Neuronal stem cell (in vitro differentiated cells): Measurements from ENCODE around the gene KIAA0408.

ENCODE experiments used
- DNase-seq: peaks from one replicate; pipeline ENCODE4 v3.0.0-alpha.2; 2013; ENCODE audit warnings: low spot score
- H2AFZ ChIP-seq: one replicate; pipeline ENCODE4 v1.6.1; 2013; ENCODE audit warnings: mild to moderate bottlenecking, low read length, inconsistent platforms
- H2AK5ac ChIP-seq: 2 replicates; pipeline ENCODE4 v1.6.1; 2013; ENCODE audit warnings: low read depth, mild to moderate bottlenecking, inconsistent platforms, low read length, moderate library complexity, mixed read lengths
- H2BK120ac ChIP-seq: 2 replicates; pipeline ENCODE4 v1.6.1; 2013; ENCODE audit warnings: low read depth, mild to moderate bottlenecking, inconsistent platforms, low read length, moderate library complexity, mixed read lengths
- H2BK12ac ChIP-seq: one replicate; pipeline ENCODE4 v1.6.1; 2013; ENCODE audit warnings: low read length, inconsistent platforms
- H2BK15ac ChIP-seq: 2 replicates; pipeline ENCODE4 v1.6.1; 2013; ENCODE audit warnings: mild to moderate bottlenecking, low read length, inconsistent platforms, mixed read lengths
- H2BK5ac ChIP-seq: one replicate; pipeline ENCODE4 v1.6.1; 2013; ENCODE audit warnings: inconsistent platforms, mild to moderate bottlenecking, low read length, moderate library complexity
- H3K14ac ChIP-seq: one replicate; pipeline ENCODE4 v1.6.1; 2013; ENCODE audit warnings: low read length, inconsistent platforms
- H3K18ac ChIP-seq: 2 replicates; pipeline ENCODE4 v1.6.1; 2013; ENCODE audit warnings: low read length, inconsistent platforms
- H3K23ac ChIP-seq: 2 replicates; pipeline ENCODE4 v1.6.1; 2013; ENCODE audit warnings: low read depth, mild to moderate bottlenecking, mixed read lengths, low read length, inconsistent platforms; ENCODE audit not compliant: poor library complexity
- H3K27ac ChIP-seq: replicated peaks from 3 replicates; pipeline ENCODE4 v1.5.1; 2013; ENCODE audit warnings: low read length, inconsistent platforms
- H3K27me3 ChIP-seq, 3 experiments: 2 replicates each; pipeline ENCODE4 v1.6.1; 2013; ENCODE audit warnings: low read length in 3 of 3, mild to moderate bottlenecking in 2 of 3, inconsistent platforms in 1 of 3, low read depth in 1 of 3, mixed read lengths in 1 of 3, moderate library complexity in 1 of 3; ENCODE audit not compliant: control insufficient read depth in 3 of 3, insufficient read depth in 3 of 3
- H3K36me3 ChIP-seq, 2 donors: replicated peaks in 1 of 2; 2 replicates each; pipeline ENCODE4 v1.6.1; 2013; ENCODE audit warnings: low read length in 2 of 2; ENCODE audit not compliant: control insufficient read depth in 2 of 2, insufficient read depth in 2 of 2
- H3K4ac ChIP-seq: 2 replicates; pipeline ENCODE4 v1.6.1; 2013; ENCODE audit warnings: inconsistent platforms, mild to moderate bottlenecking, low read length, moderate library complexity
- H3K4me1 ChIP-seq, 2 donors: 1 replicate in 1 of 2; 2 replicates in 1 of 2; pipeline ENCODE4 v1.6.1; 2013; ENCODE audit warnings: low read length in 2 of 2, low read depth in 1 of 2; ENCODE audit not compliant: control insufficient read depth in 2 of 2, insufficient read depth in 1 of 2
- H3K4me2 ChIP-seq: one replicate; pipeline ENCODE4 v1.6.1; 2013; ENCODE audit warnings: mild to moderate bottlenecking, low read length, inconsistent platforms; ENCODE audit not compliant: insufficient read depth, poor library complexity, severe bottlenecking
- H3K4me3 ChIP-seq, 2 donors: 2 replicates each; pipeline ENCODE4 v1.5.1; 2013; ENCODE audit warnings: low read length in 2 of 2, mild to moderate bottlenecking in 2 of 2, inconsistent platforms in 1 of 2, moderate library complexity in 1 of 2
- H3K79me1 ChIP-seq: one replicate; pipeline ENCODE4 v1.6.1; 2013; ENCODE audit warnings: low read depth, mild to moderate bottlenecking, inconsistent platforms, low read length, moderate library complexity
- H3K9ac ChIP-seq: one replicate; pipeline ENCODE4 v1.6.1; 2013; ENCODE audit warnings: mild to moderate bottlenecking, low read depth, low read length, inconsistent platforms; ENCODE audit not compliant: poor library complexity
- H3K9me3 ChIP-seq, 2 donors: replicated peaks in 1 of 2; 2 replicates each; pipeline versions ENCODE3 to v1.6.1; 2013; ENCODE audit warnings: low read length in 2 of 2, mild to moderate bottlenecking in 2 of 2, inconsistent platforms in 1 of 2, low read depth in 1 of 2, mixed read lengths in 1 of 2, moderate library complexity in 1 of 2; ENCODE audit not compliant: control insufficient read depth in 2 of 2, insufficient read depth in 1 of 2
- H4K8ac ChIP-seq: one replicate; pipeline ENCODE4 v1.6.1; 2013; ENCODE audit warnings: low read depth, mild to moderate bottlenecking, inconsistent platforms, low read length, moderate library complexity
- H4K91ac ChIP-seq: one replicate; pipeline ENCODE4 v1.6.1; 2013; ENCODE audit warnings: low read length, low read depth, mild to moderate bottlenecking, inconsistent platforms; ENCODE audit not compliant: poor library complexity
- WGBS, 2 donors: extraction: QIAGEN DNeasy Blood & Tissue Kit; methylation state at CpG; one replicate each; pipeline ENCODE4 v1.1.7; 2013; ENCODE audit warnings: missing lambda C conversion rate in 2 of 2, mixed read lengths in 1 of 2; ENCODE audit not compliant: insufficient read length in 2 of 2, insufficient replicate concordance in 1 of 2; ENCODE audit errors: extremely low coverage in 2 of 2; 5-methylcytosine and 5-hydroxymethylcytosine counted together

KIAA0408 gene

GRCh38 chr6:127446356-127446755 lies 12.8 kb downstream of the KIAA0408 start:
- Histone ChIP-seq H3K4me1 (no peaks in the 10 kb centered on the region), H2BK120ac (no peak overlapping the region), H3K27ac (no peak overlapping the region), H3K79me1 (no peaks in the 10 kb centered on the region), H3K4ac (no peak overlapping the region), H3K14ac (no peak overlapping the region), H2AK5ac (no peak overlapping the region), H3K27me3 (no peaks in the 10 kb centered on the region), H3K9me3 (no peaks in the 10 kb centered on the region), H3K4me3 (no peak overlapping the region), H3K9ac (no peak overlapping the region), H2BK15ac (no peak overlapping the region), H2BK5ac (no peak overlapping the region), H2BK12ac (no peak overlapping the region), H3K23ac (no peak overlapping the region), H3K4me2 (no peak overlapping the region), H3K18ac (no peak overlapping the region), H2AFZ (no peak overlapping the region), H4K91ac (no peak overlapping the region), H3K36me3 (peaks cover 13 to 100% of the 10 kb centered on the region in 2 donors), H4K8ac (no peak overlapping the region)
- DNase-seq, result no peak
- no CpG with 5 or more reads among the region's 7 CpGs for WGBS, 2 donors

GRCh38 chr6:127441881-127442280 lies 17.3 kb downstream of the KIAA0408 start:
- no peak overlapping the region for H3K27ac ChIP-seq
- no peak overlapping the region for H3K14ac ChIP-seq
- peaks cover 0 to 4% of the 10 kb centered on the region in 2 donors for H3K9me3 ChIP-seq
- no peak overlapping the region for H2AK5ac ChIP-seq
- H3K36me3 ChIP-seq, result peaks cover 8 to 84% of the 10 kb centered on the region in 2 donors
- no CpG with 5 or more reads among the region's 1 CpG for WGBS, 2 donors
- peaks cover 0 to under 1% of the 10 kb centered on the region in 2 donors for H3K4me1 ChIP-seq
- no peak overlapping the region for H2BK120ac ChIP-seq
- no peak for DNase-seq
- H3K18ac ChIP-seq, result no peak overlapping the region
- no peak overlapping the region for H2BK5ac ChIP-seq
- no peak overlapping the region for H3K4ac ChIP-seq
- no peaks in the 10 kb centered on the region for H3K27me3 ChIP-seq
- H3K4me3 ChIP-seq, result no peak overlapping the region
- H3K4me2 ChIP-seq, result no peak overlapping the region
- no peak overlapping the region for H2BK12ac ChIP-seq
- H3K79me1 ChIP-seq, result no peaks in the 10 kb centered on the region
- no peak overlapping the region for H3K23ac ChIP-seq
- no peak overlapping the region for H2AFZ ChIP-seq
- H2BK15ac ChIP-seq, result no peak overlapping the region
- no peak overlapping the region for H4K8ac ChIP-seq
- no peak overlapping the region for H3K9ac ChIP-seq
- no peak overlapping the region for H4K91ac ChIP-seq

- H3K9ac ChIP-seq, result no peak overlapping the region
- no peak overlapping the region for H2BK15ac ChIP-seq
- no peak overlapping the region for H2BK5ac ChIP-seq
- H2BK12ac ChIP-seq, result no peak overlapping the region
- no peak overlapping the region for H3K4ac ChIP-seq
- no peak for DNase-seq
- no peak overlapping the region for H3K23ac ChIP-seq
- peaks cover 0 to 5% of the 10 kb centered on the region in 2 donors for H3K4me1 ChIP-seq
- H3K4me3 ChIP-seq, result no peak overlapping the region
- WGBS, 2 donors, result no CpG with 5 or more reads among the region's 2 CpGs
- H4K91ac ChIP-seq, result no peak overlapping the region
- no peak overlapping the region for H3K27ac ChIP-seq
- no peak overlapping the region for H3K18ac ChIP-seq
- no peak overlapping the region for H2BK120ac ChIP-seq
- no peak overlapping the region for H3K4me2 ChIP-seq
- H2AK5ac ChIP-seq, result no peak overlapping the region
- no peaks in the 10 kb centered on the region for H3K79me1 ChIP-seq
- no peak overlapping the region for H4K8ac ChIP-seq
- peaks cover 3 to 62% of the 10 kb centered on the region in 2 donors for H3K36me3 ChIP-seq
- H3K27me3 ChIP-seq, result no peaks in the 10 kb centered on the region
- no peak overlapping the region for H3K14ac ChIP-seq
- H3K9me3 ChIP-seq, result peaks cover 0 to 4% of the 10 kb centered on the region in 2 donors
- H2AFZ ChIP-seq, result no peak overlapping the region
Observed at GRCh38 chr6:127439718-127440117, 19.5 kb downstream of the KIAA0408 start.

GRCh38 chr6:127436578-127437110 lies 22.5 kb downstream of the KIAA0408 start:
- Histone ChIP-seq H3K9me3 (peaks cover 0 to 5% of the 10 kb centered on the region in 2 donors), H2BK12ac (no peak overlapping the region), H3K4me3 (no peak overlapping the region), H4K91ac (no peak overlapping the region), H3K18ac (no peak overlapping the region), H3K27me3 (no peaks in the 10 kb centered on the region), H2AK5ac (no peak overlapping the region), H4K8ac (no peak overlapping the region), H3K9ac (no peak overlapping the region), H2BK120ac (no peak overlapping the region), H2BK15ac (no peak overlapping the region), H3K14ac (no peak overlapping the region), H3K27ac (no peak overlapping the region), H2AFZ (no peak overlapping the region), H3K4ac (no peak overlapping the region), H3K36me3 (peaks cover 0 to 32% of the 10 kb centered on the region in 2 donors), H2BK5ac (no peak overlapping the region), H3K4me1 (peaks cover 0 to 5% of the 10 kb centered on the region in 2 donors), H3K79me1 (no peaks in the 10 kb centered on the region), H3K23ac (no peak overlapping the region), H3K4me2 (no peak overlapping the region)
- DNase-seq, result no peak
- WGBS, 2 donors, result no CpG with 5 or more reads among the region's 3 CpGs
